HG03575 (cell line): ENCODE data around the gene C3orf49.

ENCODE experiments used
- ATAC-seq: cut with Tn5 transposase; IDR thresholded peaks from one replicate; pipeline ENCODE4 v1.9.1; 2021; ENCODE audit not compliant: unreplicated experiment, insufficient number of reproducible peaks, low FRiP score; ENCODE audit errors: extremely low read depth

Gene C3orf49, protein sequence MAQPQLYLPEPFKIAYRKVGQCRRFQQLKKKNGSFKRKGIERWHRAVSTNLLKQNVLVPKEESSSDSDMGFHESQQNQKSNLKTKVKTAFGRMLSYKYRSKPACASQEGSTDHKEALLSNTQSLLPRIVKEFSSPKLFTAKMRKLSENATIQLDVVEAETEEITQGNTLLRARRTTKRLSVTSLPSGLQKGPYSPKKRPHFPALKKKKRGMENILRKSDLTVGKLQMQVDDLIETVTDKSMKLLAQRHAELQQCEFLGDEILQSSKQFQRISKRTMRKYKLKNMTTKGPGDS

DNA sequence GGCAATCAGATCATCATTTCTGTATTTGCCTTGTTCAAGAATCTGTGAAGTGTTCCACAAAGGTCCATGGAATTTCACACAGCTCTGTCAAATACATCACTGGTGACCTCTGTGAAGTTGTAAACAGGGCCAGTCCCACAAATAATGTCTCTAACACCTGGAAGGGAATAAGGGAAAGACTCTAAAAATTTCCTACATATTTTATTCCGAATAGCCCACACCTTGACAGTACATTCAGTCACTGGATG lies at the start of gene C3orf49:
TSS of gene C3orf49 (plus strand) at position 149 of the 248 bp plus-strand sequence. CDS start 173 bp downstream, outside the sequence.
- ATAC-seq, result no peak

DNA sequence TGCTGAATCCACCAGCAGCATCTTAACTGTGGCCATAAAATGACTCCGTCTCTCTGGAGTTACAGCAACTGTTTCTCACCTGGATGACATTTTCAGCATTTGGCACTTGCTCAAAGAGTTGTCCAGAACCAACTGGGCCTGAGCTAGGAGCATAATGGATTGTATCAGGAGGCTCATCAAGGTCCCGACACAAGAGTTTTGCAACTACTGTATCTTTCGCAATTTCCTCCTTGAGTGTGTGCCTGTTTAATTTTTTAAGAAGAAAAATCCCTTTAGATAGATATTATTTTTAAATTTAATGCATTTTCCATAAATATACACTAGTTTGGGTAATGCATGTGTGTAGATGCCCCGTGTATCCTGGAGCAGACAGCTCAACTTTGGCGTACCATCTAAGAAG lies 44.3 kb upstream of the C3orf49 start:
- no peak for ATAC-seq

DNA sequence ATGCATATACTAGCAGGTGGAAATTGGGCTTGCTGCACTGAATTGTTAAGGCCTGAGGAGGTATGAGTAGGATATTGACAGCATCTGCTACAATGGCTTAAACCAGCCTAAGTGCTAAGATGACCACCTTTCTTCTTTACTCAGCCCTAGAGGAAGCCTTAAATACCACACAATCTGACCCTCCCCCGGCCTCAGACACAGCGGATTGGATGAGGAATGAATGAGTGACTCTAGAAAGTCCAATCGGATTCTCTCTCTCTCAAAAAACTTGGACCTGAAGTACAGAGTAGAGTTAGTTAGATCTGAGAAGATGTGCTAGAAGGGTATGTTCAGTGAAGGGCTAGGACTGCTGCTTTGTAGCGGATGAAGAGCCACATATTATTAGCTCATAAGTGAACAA lies 39.9 kb upstream of the C3orf49 start:
- ATAC-seq, result no peak

DNA sequence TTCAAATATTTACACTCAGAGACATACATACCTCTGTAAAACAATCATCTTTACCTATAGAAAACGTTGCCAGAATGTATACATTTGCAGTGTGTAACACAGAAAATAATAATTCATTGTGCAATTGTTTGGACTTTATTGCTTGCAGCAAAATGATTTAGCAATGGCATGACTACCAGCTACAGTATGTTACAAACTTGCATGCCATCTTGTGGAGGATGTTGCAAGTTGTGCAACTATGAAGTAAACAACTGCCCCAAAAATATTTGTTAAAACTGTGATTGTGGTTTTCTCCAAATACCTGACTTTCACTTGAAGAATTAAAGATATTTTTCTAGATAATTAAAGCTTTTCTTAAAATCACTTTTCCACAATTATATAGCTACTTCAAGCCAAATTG lies 27.1 kb upstream of the C3orf49 start:
- no peak for ATAC-seq

DNA sequence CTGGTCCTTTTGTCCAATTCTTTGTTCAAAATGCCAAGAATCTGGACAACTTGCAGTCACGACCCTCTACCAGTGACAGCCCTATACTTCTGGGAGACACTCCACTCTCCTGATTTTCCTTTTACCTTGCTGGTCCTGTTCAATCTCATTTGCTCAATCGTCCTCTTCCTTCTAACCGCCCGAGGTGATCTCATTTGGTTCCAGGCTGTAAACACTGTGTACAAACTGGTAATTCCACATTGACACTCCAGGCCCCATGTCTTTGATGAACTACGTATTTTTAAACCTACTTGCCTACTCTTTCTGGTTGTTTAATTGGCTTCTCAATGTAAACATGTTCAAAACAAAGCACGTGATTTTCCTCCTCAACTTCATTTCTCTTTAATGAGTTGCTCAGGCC lies 23.7 kb upstream of the C3orf49 start:
- ATAC-seq, result no peak

DNA sequence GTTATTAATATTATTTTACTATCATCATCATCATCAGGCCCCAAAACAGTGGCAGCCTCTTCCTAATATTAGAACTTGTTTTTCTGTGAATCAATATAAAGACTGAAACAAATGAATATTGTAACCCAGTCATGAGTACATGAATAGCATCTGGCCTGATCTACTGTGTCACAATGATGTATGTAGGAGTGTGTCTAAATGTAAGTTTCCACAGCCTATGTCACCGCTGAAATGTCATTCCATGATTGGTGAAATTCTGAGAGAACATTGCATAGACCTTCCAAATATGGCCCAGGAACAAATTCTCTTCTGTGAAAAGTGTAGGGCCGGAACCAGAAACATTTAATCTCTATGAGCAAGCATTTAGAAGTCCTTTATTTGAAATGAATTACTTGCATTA lies 20.6 kb upstream of the C3orf49 start:
- ATAC-seq, result no peak

DNA sequence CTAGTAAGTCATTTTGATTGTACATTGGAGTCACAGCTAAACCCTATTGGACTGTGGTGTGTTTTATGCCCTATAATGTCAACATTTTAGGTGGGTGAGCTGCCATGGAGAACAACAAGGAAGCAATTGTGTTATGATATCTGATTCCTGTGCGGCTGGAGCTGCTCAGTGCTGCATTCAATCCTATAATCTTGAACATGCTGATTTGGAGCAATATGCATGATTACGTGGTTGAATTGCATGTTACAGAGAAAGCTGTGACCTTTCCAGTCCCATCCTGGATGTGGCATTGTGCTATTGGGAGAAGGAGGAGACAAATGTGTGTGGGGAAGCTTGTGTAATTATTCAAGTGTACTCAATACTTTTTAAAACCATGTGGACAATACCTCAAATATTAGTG lies 20.1 kb upstream of the C3orf49 start:
- ATAC-seq, result no peak

DNA sequence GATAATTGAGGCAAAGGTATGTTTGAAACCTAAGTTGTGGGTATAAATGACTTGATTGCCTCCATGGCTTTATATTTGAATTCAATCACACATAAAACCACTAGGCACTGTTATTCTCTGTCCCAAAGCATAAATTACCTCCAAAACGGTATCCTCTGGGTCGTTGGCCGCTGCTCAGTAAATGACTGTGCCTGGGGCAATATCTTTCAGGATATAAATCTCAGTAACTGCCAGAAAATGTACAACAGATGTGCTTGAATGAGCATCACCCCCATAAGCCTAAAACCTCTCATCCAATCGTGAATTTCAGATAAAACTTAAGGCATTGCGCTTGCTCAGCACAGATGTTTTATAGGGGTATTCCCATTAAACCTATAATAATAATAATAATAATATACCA lies 19.0 kb upstream of the C3orf49 start:
- no peak for ATAC-seq

DNA sequence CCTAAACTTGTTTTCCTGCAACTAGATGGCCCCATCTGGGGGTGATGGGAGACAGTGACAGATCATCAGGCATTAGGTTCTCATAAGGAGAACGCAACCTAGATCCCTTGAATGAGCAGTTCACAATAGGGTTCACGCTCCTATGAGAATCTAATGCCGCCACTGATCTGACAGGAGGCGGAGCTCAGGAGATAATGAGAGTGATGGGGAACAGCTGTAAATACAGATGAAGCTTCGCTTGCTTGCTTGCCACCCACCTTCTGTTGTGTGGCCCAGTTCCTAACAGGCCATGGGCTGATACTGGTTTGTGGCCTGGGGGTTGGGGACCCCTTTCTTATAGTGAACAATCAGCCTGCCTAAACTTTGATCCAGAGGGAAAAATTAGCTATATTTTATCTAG lies 15.2 kb upstream of the C3orf49 start:
- ATAC-seq, result no peak

DNA sequence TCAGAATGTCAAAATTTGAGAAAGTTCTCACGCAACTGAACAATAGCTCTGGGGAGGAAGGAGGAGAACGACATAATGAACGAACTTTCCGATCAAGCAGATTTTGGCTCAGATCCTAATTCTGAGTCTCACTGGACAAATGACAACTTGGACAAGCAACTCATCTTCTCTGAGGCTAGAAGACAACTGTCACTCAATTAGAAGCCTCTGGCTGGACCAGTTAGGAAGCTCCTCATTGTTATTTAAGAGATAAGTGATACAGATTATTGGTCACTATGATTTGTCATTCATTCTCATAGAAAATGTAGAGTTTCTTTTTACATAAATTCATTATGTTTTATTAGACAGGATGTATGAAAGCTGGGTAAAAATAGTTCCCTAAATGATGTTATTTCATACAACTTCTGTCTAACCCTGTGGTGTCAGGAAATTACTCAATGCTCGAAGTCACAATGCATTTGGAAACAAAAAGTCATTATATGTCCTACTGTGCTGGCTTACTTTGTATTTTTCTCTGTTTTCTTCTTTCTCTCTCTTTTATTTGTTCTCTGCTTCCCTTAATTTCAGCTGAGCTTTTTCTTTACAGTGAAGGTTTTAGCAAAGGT lies 11.0 kb upstream of the C3orf49 start:
- ATAC-seq, result no peak

DNA sequence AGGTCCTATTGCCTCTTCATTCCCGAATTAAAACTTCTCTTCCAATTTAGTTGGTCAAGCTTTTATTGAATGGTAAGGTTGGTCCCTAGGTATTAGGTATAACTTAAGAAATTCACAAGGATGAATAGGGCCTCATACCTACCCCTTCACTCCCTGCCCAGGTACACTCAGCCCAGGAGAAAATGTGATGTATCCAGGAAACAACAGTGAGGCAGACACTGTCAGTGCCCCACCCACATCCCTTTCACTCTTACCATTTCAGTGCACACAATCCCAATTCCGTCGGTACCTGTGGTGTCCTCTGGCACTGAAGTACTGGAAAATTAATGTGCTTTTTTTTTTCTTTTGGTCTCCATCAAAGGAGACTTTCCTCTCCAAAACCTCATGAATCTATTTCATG lies 10.5 kb upstream of the C3orf49 start:
- ATAC-seq, result no peak

DNA sequence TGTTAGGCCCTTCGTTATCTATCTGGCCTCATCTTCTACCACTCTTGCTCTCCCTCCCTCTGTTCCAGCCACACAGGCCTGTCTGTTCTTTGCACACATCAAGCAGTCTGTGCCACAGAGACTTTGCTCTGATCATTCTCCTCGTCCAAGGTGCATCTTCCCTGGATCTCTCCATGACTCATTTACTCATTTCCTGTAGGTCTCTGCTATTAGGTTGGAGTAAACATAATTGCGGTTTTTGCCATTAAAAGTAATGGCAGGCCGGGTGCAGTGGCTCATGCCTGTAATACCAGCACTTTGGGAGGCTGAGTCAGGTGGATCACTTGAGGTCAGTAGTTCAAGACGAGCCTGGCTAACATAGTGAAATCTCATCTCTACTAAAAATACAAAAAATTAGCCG lies 9.5 kb upstream of the C3orf49 start:
- no peak for ATAC-seq

DNA sequence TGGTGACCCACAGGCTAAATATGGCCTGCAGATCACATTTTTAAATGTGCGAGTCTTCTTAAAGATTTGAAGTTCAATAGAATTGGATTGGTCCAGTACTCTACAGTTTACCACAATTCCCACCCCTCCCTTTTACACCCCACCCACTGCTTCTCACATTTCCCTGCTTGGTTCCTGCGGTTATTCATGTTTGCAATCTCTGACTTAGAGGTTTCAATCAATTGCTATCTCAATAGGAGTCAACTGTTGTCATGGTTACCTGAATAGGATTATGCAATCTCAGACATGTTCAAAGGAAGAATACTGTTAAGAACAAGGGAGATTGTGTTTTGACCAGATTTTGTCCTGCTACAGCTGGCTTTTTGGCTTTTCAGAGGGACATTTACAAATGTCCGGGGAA lies 4.9 kb upstream of the C3orf49 start:
- no peak for ATAC-seq

DNA sequence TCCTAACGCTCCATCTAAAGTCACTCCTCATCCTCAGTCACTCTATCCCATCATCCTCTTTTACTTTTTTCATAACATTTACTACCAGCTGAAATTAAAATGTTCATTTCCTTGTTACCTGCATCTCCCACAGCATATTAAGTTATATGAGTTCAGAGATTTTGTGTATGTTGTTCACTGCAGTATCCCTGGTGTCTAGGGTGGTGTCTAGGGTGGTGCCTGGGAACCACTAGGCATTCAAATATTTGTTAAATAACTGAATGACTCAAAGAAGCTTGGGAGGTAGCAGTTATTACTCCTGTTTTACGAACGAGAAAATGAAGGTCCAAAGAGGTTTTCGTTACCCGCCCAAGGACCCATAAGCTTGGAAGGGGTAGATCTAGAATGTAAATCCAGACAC lies 1.9 kb upstream of the C3orf49 start:
- ATAC-seq, result no peak

DNA sequence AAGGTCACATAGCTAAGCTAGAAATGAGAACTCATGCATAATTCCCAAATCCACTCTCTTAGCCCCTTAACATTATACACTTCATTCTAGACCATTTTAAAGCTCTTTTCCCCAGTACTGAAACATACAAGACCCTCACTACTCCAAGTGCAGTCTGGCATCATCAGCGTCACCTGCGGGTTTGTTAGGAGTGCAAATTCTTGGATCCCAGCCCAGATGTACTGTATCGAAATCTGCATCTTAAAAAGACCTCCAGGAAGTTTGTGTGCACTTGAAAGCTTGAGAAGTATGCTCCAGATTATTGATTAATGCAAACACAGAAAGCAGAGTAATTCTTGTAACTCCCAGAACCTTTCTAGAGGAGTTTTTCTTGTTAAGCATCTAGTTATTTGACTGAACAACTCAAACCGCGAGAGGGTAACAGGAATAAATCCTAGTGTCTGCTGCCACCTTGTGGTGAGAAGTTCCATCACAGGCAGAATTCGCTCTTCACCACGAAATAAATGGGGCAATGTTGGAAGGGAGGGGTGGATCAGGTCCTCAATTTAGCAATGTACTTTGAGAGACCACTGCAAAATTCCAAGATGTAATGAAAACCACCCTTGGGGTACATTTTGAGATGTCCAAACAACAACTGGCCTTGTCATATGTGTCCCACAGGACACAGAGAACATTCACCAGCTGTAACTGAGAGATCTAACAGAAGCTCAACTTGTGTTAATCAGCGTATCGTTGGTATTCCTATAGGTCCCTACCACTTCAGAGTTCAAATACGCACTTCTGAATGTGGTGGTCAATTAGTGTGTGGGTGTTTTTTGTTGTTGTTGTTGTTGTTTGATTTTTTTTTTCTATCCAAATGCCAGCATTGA lies 583 bp upstream of the C3orf49 start:
- no peak for ATAC-seq

DNA sequence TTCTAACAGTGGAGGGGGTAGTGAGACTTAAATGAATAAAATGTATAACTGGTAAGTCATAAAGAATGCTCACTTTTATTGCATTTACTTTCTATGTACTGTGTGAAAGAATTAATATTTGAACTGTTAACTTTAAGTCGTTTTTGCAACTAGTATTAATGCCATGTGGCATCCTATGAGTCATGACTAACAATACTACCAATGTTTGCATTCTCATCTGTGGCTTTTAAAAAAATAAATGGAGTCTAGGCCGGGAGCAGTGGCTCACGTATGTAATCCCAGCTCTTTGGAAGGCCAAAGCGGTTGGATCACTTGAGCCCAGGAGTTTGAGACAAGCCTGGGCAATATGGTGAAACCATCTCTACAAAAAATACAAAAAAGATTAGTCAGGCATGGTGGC lies 5.2 kb downstream of the C3orf49 start:
- ATAC-seq, result no peak

DNA sequence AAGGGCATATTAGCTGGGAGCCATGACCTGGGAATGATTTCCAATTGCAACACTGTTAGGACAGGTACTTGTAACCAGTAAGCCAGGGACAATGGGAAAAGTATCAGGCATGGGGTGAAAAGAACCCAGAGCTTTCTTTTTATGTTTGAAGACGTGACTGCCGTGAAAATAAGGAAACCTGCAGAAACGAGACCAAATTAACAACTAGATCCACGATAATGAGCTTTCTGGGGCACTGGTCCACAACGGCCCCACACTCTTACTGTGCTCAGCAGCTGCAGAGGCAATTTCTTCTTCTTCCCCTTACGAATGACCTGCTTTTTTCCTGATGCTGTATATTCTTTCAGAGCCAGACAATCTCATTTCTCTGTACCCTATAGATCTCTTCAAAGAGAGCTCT lies 11.4 kb downstream of the C3orf49 start:
- no peak for ATAC-seq

DNA sequence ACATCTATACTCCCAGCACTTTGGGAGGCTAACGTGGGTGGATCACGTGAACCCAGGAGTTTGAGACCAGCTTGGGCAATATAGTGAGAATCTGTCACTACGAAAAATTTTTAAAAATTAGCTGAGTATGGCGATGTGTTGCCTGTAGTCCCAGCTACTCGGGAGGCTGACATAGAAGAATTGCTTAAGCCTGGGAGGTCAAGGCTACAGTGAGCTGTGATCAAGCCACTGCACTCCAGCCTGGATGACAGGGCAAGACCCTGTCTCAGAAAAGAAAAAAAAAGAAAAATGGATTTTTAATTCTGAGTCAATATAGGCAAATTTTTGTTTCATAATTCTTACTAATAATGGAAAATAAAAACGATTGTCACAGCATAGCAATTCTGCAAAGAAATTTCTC lies 13.3 kb downstream of the C3orf49 start:
- ATAC-seq, result no peak

DNA sequence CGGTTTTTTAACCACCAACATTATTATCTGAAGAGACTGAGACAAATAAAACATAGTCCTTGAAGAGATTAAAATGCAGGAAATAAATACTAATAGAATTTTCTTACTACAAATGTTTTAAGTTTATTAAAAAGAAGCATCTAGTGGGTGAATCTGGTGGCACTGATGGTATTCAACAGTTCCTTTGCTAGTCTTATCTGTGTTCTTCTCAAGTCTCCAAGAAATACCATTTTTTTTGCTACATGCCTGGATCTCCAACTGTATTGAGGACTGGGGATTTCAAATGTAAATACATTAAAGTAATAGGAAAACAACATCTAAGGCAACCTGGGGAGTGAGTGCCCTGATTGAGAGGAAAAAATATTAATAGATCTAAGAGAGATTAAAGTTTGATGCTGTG lies 22.6 kb downstream of the C3orf49 start:
- ATAC-seq, result no peak

DNA sequence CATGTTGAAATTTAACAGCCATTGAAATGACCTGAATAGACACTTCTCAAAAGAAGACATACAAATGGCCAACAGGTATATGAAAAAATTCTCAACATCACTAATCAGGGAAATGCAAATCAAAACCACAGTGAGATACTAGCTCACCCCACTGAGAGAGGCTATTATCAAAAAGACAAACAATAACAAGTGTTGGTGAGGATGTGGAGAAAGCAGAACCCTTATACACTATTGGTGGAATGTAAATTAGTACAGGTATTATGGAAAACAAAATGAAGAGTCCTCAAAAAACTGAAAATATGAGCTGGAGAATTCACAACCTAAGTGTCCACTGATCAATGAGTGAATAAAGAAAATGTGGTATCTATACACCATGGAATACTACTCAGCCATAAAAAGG lies 23.0 kb downstream of the C3orf49 start:
- no peak for ATAC-seq
